NCI-H446 (cell line): ENCODE results near the gene DHRS4.
"Not testable (repeated sequence)": the region's sequence is repeated elsewhere in the genome, so short reads cannot be mapped to it uniquely, and the experiment has no call there.

Source experiments
- DNase-seq, 2 experiments: peaks; one replicate each; lab custom pipeline; 2025; lab: John Stamatoyannopoulos, UW

The DHRS4 gene

GRCh38 chr14:23941230-23941629 is 12.3 kb upstream of the DHRS4 start:
- no peak for DNase-seq

- no peak for DNase-seq
Measured at GRCh38 chr14:23941669-23942068, 11.9 kb upstream of the DHRS4 start.

GRCh38 chr14:23942587-23942986 is 11.0 kb upstream of the DHRS4 start:
- no peak for DNase-seq

- DNase-seq = not testable (repeated sequence)
Measured at GRCh38 chr14:23949069-23949468, 4.5 kb upstream of the DHRS4 start.

GRCh38 chr14:23950411-23951135 is 3.0 kb upstream of the DHRS4 start:
- no peak for DNase-seq

GRCh38 chr14:23951136-23951466 is 2.5 kb upstream of the DHRS4 start:
- DNase-seq = not testable (repeated sequence)

- peak in 1 of 2 experiments; percentile 67 for DNase-seq
Measured at GRCh38 chr14:23951590-23952201, 1.9 kb upstream of the DHRS4 start.

GRCh38 chr14:23953116-23953463 is 480 bp upstream of the DHRS4 start:
- not testable (repeated sequence) for DNase-seq

- DNase-seq = not testable (repeated sequence)
Measured at GRCh38 chr14:23954279-23954614, 677 bp downstream of the DHRS4 start.

GRCh38 chr14:23954965-23955364 is 1.4 kb downstream of the DHRS4 start:
- peak; percentile 66 to 86 for DNase-seq

- not testable (repeated sequence) for DNase-seq
Measured at GRCh38 chr14:23955811-23956210, 2.2 kb downstream of the DHRS4 start.

- DNase-seq = peak in 1 of 2 experiments; percentile 58
Measured at GRCh38 chr14:23957913-23958569, 4.5 kb downstream of the DHRS4 start.

- not testable (repeated sequence) for DNase-seq
Measured at GRCh38 chr14:23960899-23961298, 7.3 kb downstream of the DHRS4 start.

- DNase-seq = not testable (repeated sequence)
Measured at GRCh38 chr14:23961704-23962103, 8.1 kb downstream of the DHRS4 start.

GRCh38 chr14:23969130-23969480 is 15.5 kb downstream of the DHRS4 start:
- DNase-seq = not testable (repeated sequence)

GRCh38 chr14:23969481-23970282 is 16.1 kb downstream of the DHRS4 start:
- DNase-seq = not testable (repeated sequence)

- DNase-seq = not testable (repeated sequence)
Measured at GRCh38 chr14:23970283-23970659, 16.7 kb downstream of the DHRS4 start.

GRCh38 chr14:23973178-23973577 is 19.6 kb downstream of the DHRS4 start:
- DNase-seq = not testable (repeated sequence)

GRCh38 chr14:23974041-23974440 is 20.5 kb downstream of the DHRS4 start:
- not testable (repeated sequence) for DNase-seq

- DNase-seq = peak in 1 of 2 experiments; percentile 11
Measured at GRCh38 chr14:23977208-23977607, 23.6 kb downstream of the DHRS4 start.

- not testable (repeated sequence) for DNase-seq
Measured at GRCh38 chr14:23981951-23982813, 28.6 kb downstream of the DHRS4 start.
